NCI-H2171 (cell line): ENCODE data around the gene MRPS15.

ENCODE experiments used
- DNase-seq: peaks from one replicate; lab custom pipeline; 2025; lab: John Stamatoyannopoulos, UW

Gene MRPS15

DNA sequence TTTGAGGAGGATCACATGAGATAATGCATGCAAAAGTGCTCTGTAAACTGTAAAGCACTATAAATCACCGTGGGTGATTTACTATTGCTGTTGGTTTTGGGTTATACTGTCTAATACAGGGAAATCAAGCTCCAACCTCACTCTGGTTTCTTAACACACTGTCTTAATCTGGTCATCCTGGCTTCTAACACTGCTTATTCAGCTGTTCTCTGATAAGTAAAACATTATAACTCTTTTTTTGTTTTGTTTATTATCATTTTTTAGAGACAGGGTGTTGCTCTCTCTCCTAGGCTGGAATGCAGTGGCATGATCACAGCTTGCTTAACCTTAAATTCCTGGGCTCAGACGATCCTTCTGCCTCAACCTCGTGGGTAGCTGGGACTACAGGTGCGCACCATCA, 44.6 kb downstream of the MRPS15 start:
- no peak for DNase-seq

DNA sequence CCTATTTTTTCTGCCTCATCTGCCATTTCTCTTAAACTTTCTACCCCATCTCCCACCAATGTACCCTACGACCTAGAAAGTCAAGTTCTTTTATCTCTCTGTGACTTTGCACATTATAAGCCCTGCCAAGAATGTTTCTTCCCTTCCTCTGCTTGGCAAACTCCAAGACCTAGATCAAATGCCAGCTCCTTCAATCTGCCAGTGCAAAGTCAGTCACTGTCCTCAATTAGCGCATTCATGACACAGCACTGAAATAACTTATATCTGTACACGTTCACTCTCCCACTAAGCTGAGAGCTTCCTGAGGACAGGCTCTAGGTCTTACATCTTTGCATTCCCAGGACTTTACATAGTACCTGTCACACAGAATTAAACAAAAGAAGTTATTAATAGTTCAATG, 45.0 kb downstream of the MRPS15 start:
- no peak for DNase-seq

DNA sequence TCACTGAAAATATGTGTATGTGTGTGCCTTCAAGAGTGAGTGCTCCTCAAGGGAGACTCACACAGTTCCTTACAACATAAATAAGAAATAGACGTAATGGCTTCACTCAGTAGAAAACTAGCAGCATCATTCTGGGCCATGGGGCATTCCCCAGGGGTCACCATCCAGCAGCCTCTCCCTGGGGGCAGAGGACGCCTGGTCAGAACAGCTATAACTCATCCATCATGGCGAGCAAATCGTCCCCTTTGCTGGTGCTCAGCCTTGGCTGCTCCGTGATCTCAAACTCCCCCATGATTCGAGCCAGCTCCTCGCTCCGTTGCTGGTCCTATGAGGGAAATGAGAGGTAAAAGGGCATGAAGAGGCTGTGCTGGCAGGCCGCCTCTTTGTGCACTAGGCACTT, 46.3 kb downstream of the MRPS15 start:
- DNase-seq, result no peak

DNA sequence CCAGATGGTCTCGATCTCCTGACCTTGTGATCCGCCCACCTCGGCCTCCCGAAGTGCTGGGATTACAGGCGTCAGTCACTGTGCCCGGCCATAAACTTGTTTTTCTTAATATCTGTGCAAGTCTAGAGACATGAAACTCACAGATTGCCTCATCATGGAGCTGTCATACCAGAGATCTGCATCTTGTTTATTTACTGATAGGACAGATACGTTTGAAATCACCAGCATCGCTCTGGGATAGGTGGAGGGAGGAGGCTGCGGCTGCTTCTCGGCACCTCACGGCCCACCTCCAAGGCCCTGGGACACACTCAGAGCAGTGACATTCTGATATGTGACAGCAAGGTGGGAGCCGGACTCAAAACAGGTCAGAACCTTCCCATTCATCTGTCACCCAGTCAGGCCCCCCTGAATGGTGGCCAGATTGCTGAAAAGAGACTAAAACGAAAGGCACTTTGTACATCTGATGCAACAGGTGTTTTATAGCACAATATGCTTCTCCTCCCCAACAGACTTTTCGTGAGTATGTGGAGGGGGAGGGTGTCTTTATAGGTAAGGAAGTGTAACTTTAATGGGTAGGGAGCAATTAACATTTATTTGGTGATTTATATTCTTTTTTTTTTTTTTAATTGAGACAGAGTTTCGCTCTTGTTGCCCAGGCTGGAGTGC, 48.4 kb downstream of the MRPS15 start:
- no peak for DNase-seq

DNA sequence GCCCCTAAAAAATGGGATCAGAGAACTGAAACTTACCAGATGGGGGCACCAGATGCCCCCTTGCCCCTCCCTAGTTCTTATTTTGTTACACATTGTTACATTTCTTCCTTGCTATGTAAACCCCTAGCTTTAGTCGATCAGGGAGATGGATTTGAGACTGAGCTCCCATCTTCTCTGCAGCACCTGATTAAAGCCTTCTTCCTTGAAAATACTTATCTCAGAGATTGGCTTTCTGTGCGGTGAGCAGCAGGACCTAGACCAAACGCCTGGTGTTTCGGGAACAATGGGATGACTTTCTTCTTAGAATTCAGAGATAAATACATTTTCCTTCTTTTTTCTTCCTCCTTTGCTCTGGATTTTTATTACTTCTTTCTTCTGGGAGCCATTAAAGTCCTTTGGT, 49.8 kb downstream of the MRPS15 start:
- DNase-seq, result no peak

DNA sequence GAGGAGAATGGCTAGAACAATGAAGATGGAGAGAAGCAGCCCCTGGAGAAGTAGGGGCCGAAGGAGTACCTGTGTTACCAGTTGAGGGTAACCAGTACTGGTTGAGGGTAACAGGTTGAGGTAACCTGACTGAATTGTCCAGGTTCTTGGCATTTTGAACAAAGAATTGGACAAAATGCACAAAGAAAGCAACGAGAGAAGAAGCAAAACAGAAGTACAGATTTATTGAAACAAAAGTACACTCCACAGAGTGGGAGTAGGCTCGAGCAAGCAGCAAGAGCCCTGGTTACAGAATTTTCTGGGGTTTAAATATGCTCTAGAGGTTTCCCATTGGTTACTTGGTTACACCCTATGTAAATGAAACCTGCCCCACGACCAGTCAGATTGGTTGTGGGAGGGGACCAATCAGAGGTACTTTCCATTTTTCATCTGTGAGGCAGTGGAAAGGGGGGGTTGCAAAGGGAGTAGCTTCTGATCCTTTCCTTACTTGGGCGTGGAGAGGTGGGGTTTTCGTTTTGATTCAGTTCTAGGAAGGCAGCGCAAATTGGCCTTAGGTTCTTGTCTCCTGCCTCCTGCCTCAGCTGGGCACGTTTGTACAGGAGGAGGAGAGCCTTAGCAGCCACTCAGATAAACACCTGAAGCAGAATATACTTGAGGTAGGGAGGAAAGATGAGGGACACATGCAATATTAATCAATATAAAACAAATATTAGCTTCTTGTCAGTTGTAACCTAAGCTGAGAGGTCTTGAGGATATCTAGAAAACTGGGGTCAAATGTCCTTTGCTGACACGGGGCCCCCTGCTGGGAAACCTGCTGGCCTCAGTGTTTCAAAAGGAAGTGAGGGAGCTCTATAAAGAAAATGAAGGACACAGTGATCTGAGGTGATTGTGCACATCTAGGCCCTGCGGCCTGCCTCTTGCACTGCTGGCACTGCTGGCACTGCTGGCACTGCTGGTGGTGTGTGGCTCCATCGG, 52.2 kb downstream of the MRPS15 start:
- DNase-seq, result peak; percentile 3

DNA sequence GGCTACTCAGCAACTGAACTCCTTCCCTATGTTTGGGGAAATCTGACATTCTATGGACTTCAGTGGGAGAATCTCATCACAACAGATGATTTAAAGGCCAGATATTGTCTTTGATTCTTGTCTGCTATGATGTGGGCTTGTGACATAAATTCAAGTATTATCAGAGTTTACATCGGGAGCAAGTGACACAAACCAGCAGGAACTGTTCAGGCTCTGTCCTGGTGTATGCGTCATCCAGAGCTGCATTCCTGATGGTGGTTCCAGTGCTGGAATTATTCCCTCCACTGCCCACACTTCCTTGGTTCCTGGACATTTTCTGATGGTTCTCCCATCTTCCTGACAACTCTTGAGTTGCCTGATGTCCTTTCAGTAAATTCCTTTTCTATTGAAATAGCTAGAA, 55.7 kb downstream of the MRPS15 start:
- DNase-seq, result no peak

DNA sequence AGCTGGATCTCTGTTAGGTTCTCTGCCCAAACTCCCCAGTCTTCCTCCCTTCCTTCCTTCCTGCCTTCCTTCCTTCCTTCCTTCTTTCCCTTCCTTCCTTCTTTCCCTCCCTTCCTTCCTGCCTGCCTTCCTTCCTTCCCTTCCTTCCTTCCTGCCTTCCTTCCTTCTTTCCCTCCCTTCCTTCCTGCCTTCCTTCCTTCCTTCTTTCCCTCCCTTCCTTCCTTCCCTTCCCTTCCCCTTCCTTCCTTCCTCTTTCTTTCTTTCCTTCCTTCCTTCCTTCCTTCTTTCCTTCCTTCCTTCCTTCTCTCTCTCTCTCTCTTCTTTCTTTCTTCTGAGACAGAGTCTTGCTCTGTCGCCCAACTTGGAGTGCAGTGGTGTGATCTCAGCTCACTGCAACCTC, 57.7 kb downstream of the MRPS15 start:
- DNase-seq, result no peak
